HG02763 (cell line): ENCODE results near the gene CACNA1B.

Source experiments
- ATAC-seq: cut with Tn5 transposase; IDR thresholded peaks from one replicate; pipeline ENCODE4 v1.9.1; 2021; ENCODE audit warnings: mild to moderate bottlenecking, moderate library complexity; ENCODE audit not compliant: unreplicated experiment

The CACNA1B gene

GRCh38 chr9:138025908-138026307 lies 148.3 kb downstream of the CACNA1B start:
- no peak for ATAC-seq

- ATAC-seq: no peak
Observed at GRCh38 chr9:138028596-138028995, 151.0 kb downstream of the CACNA1B start.

- ATAC-seq: no peak
Observed at GRCh38 chr9:138031186-138031585, 153.6 kb downstream of the CACNA1B start.

- ATAC-seq: no peak
Observed at GRCh38 chr9:138033950-138034349, 156.4 kb downstream of the CACNA1B start.

- no peak for ATAC-seq
Observed at GRCh38 chr9:138037140-138037539, 159.6 kb downstream of the CACNA1B start.

- ATAC-seq: no peak
Observed at GRCh38 chr9:138038244-138038671, 160.7 kb downstream of the CACNA1B start.

GRCh38 chr9:138040446-138041430 lies 163.2 kb downstream of the CACNA1B start:
- no peak for ATAC-seq

GRCh38 chr9:138042146-138042545 lies 164.6 kb downstream of the CACNA1B start:
- ATAC-seq: no peak

- no peak for ATAC-seq
Observed at GRCh38 chr9:138042640-138043039, 165.1 kb downstream of the CACNA1B start.

GRCh38 chr9:138043061-138043410 lies 165.5 kb downstream of the CACNA1B start:
- no peak for ATAC-seq

GRCh38 chr9:138043411-138044345 lies 166.1 kb downstream of the CACNA1B start:
- no peak for ATAC-seq

- ATAC-seq: no peak
Observed at GRCh38 chr9:138044485-138045383, 167.2 kb downstream of the CACNA1B start.

GRCh38 chr9:138045541-138046490 lies 168.2 kb downstream of the CACNA1B start:
- ATAC-seq: no peak

GRCh38 chr9:138046641-138047301 lies 169.2 kb downstream of the CACNA1B start:
- ATAC-seq: no peak

GRCh38 chr9:138047469-138048040 lies 170.0 kb downstream of the CACNA1B start:
- no peak for ATAC-seq

GRCh38 chr9:138048184-138048583 lies 170.6 kb downstream of the CACNA1B start:
- no peak for ATAC-seq

GRCh38 chr9:138049085-138049778 lies 171.7 kb downstream of the CACNA1B start:
- ATAC-seq: no peak
